ENCODE results near the gene ACMSD. TPM values are rescaled to one million over a fixed set of nuclear protein-coding genes. Genes with fewer than 3 reads are reported as not detected.
A peak's percentile ranks its signal among the peaks of the same experiment; 100 is the strongest.

ACMSD gene
- total and polyA plus RNA-seq, 9 of the 15 experiments (the other 6 are each of a cell fraction or from before 2014, with no cell fraction given) = not detected

GRCh38 chr2:134897932-134898331, 59.5 kb downstream of the ACMSD start:
- ChIA-PET POLR2A (no interaction called here), CTCF (ENCODE audit: low intra/inter-chr PET ratio) (interaction anchor here (0.6 to 2.0 kb wide), 6 partner anchors 122 to 1011 kb away, joined by 3 to 13 read pairs (median 6); no protein-coding TSS in a partner anchor)
- ATAC-seq = no peak
- TF ChIP-seq DEAF1 (CRISPR knock-in tag; IDR thresholded peaks at IDR 0.05) = peak; percentile 73
- TF ChIP-seq PHF8 (IDR thresholded peaks at IDR 0.05; ENCODE audit: borderline replicate concordance, low read length) = no peak
- peak in 2 of 3 experiments; percentile 9 to 56; a peak in 3 of 6 replicates for TF ChIP-seq CTCF (IDR thresholded peaks at IDR 0.05 in 2 of 3, conservative IDR thresholded peaks at IDR 0.05 in 1 of 3; ENCODE audit: insufficient read depth in 2 of 3, low read depth in 1 of 3, low read length in 3 of 3)
- no peak for TF ChIP-seq MEF2A (IDR thresholded peaks at IDR 0.05; ENCODE audit: control insufficient read depth, low read depth, low read length)
- peak; percentile 23; the same call in 1 of the 2 replicates for TF ChIP-seq REST (IDR thresholded peaks at IDR 0.05; ENCODE audit: borderline replicate concordance)
- TF ChIP-seq REST (CRISPR knock-in tag; IDR thresholded peaks at IDR 0.05; ENCODE audit: low read depth) = no peak
- peak; percentile 61 to 80 for TF ChIP-seq RAD21 (CRISPR knock-in tag; conservative IDR thresholded peaks at IDR 0.05 in 1 of 2, IDR thresholded peaks at IDR 0.05 in 1 of 2)
- Histone ChIP-seq H2AFZ (ENCODE audit: low read depth, low read length) (no peak overlapping the region), H3K9me3 (replicated peaks; ENCODE audit: control insufficient read depth, insufficient read depth, low read depth, low read length) (no peaks in the 10 kb centered on the region), H3K27me3 (ENCODE audit: control insufficient read depth in 2 of 2, insufficient read depth in 2 of 2, low read length in 2 of 2) (peaks cover 0 to 4% of the 10 kb centered on the region in 2 experiments; a peak in 1 of 5 replicates), H3K9me1 (ENCODE audit: control insufficient read depth, insufficient read depth, low read length) (no peaks in the 10 kb centered on the region), H3K4me2 (ENCODE audit: insufficient read depth, low read length) (no peak overlapping the region), H3K79me2 (ENCODE audit: control insufficient read depth, insufficient read depth, low read length) (no peaks in the 10 kb centered on the region), H3K4me1 (replicated peaks in 1 of 2; ENCODE audit: control insufficient read depth in 2 of 2, insufficient read depth in 2 of 2, low read length in 2 of 2) (no peaks in the 10 kb centered on the region), H3K36me3 (ENCODE audit: control insufficient read depth, insufficient read depth, low read length) (no peaks in the 10 kb centered on the region), H3K27ac (ENCODE audit: extremely low read depth, low read depth, low read length) (no peak overlapping the region), H4K20me1 (replicated peaks; ENCODE audit: control insufficient read depth, insufficient read depth, low read length) (no peaks in the 10 kb centered on the region), H3K4me3 (no peak overlapping the region), H3K9ac (ENCODE audit: insufficient read depth in 1 of 2, low read depth in 2 of 2, low read length in 2 of 2) (no peak overlapping the region)
- in situ Hi-C loops (cut with MboI) (no loop called here), intact Hi-C loops (cut with micrococcal nuclease) (loop anchor here (2.0 to 5.0 kb wide), 2 partner anchors 241 to 437 kb away; no protein-coding TSS in a partner anchor)
- BruUV-seq (replicated peaks) = no TSS peak
- no peak for DNase-seq (ENCODE audit: extremely low read depth in 1 of 4, low spot score in 3 of 4)
- FAIRE-seq = no peak
